Activated CD8-positive, alpha-beta memory T cell treated with anti-CD3 and anti-CD28 coated beads for 36 hours (primary cell): ENCODE results near the gene SPECC1. TPM values are rescaled to one million over a fixed set of nuclear protein-coding genes. Genes with fewer than 3 reads are reported as not detected.
"Not testable (repeated sequence)": the region's sequence is repeated elsewhere in the genome, so short reads cannot be mapped to it uniquely, and the experiment has no call there.

Source experiments
- CTCF ChIA-PET: fragments of 350-600 bp; sonication (Branson Sonifier 250); formaldehyde crosslinking; loops from one replicate; lab custom pipeline; 2021; ENCODE audit warnings: antibody characterized with exemption; lab: Charles Lee
- POLR2A ChIA-PET: fragments of 350-600 bp; sonication (Branson Sonifier 250); formaldehyde crosslinking; loops from one replicate; lab custom pipeline; 2021; ENCODE audit warnings: antibody characterized with exemption; lab: Charles Lee
- total RNA-seq, 2 experiments: library from RNA; stranded (reverse); gene quantifications; one replicate each; pipeline ENCODE4 v1.2.3, GENCODE V29; 2021

SPECC1 gene
- total RNA-seq, 2 experiments from 2014 or later = 13.0 to 13.9 TPM

GRCh38 chr17:20008242-20009051 is 712 bp upstream of the SPECC1 start:
- CTCF ChIA-PET = interaction anchor here (0.7 to 3.1 kb wide), 7 partner anchors 15 to 360 kb away, joined by 3 to 16 read pairs (median 3); partner anchors contain the start of gene ALDH3A2
- POLR2A ChIA-PET = interaction anchor here (1.1 to 1.3 kb wide), 2 partner anchors 15 to 31 kb away, joined by 3 to 5 read pairs; partner anchors contain the start of gene AKAP10

DNA sequence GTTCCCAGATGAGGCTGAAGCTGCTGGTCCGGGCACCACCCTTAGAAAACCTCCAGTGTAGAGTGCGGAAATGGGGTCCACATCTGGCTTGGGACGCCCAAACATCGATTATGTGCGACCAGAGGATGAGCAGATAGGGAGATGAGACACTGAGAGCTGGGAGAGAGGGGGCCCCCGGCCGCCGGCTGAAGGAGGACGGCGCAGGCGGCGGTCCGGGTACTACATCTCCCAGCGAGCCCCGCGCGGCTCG is 182 bp upstream of the SPECC1 start:
- CTCF ChIA-PET = interaction anchor here (0.7 to 3.1 kb wide), 7 partner anchors 16 to 360 kb away, joined by 3 to 16 read pairs (median 3); partner anchors contain the start of gene ALDH3A2
- POLR2A ChIA-PET = interaction anchor here (1.1 to 1.3 kb wide), 2 partner anchors 16 to 31 kb away, joined by 3 to 5 read pairs; partner anchors contain the start of gene AKAP10

DNA sequence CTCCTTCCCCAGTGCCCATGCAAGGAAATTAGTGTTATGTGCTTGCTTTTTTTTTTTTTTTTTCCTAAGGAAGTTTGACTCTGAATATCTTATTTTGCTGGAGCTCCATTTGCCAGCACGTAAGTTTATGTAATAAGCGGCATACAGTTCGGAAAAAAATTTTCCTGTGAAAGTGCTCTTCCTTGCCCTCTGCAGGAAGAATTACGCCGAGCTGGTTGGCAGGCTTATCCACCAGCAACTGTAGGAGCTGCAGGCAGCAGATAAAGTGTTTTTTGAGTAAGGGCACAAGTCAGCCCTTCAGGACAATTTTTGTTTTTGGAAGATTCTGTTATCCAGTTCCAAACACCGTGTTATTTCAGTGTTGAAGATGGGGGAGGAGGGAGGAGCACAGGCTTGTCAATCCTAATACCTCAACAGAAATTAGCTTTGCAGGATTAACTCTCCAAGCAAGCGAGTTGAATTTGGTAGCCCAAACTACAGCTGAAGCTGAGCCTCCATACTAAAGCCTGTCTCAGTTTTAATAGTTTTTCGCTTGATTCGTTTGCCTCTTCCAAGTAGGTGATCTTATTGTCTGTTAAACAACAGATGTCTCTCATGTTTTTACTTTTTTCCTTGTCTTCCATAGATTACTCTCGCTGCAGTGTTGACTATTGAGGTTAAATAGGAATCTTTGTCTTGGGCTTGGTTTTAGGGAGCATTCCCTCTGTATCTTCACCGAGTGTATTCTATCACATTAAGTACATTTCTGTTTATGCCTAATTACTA is 1.1 kb downstream of the SPECC1 start:
- POLR2A ChIA-PET = interaction anchor here (0.5 to 0.9 kb wide), 5 partner anchors 9 to 213 kb away, joined by 3 to 10 read pairs (median 3); no protein-coding TSS in a partner anchor
- CTCF ChIA-PET = interaction anchor here (0.6 to 3.1 kb wide), 6 partner anchors 17 to 362 kb away, joined by 3 to 16 read pairs (median 4); partner anchors contain the start of gene ALDH3A2

GRCh38 chr17:20010936-20011335 is 1.8 kb downstream of the SPECC1 start:
- ChIA-PET POLR2A (no interaction called here), CTCF (interaction anchor here (0.9 to 3.1 kb wide), 2 partner anchors 18 to 46 kb away, joined by 3 to 16 read pairs; no protein-coding TSS in a partner anchor)

DNA sequence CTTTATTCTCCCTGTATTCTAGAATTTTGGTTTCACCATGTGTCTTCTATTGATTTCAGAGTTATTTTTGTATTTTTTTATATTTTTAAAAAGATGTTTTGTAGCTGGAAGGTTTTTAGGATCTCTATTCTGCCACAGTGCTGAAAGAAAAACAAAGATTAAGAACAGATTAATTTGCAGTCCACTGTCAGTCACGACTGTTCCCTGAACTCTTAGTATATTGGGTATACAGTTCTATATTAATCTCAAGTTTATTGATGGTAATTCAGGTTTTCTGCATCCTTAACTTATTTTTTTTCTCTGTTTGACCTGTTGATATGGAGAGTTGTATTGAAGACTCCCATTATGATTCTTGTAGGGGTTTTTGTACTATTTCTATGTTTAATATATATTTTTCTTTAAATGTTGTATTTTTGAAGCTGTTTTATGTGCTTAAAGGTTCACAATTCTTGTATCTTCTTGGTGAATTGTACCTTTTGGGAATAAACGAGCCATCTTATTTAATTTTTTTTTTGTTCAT is 2.9 kb downstream of the SPECC1 start:
- POLR2A ChIA-PET = no interaction called here
- CTCF ChIA-PET = no interaction called here

GRCh38 chr17:20016475-20016992 is 7.4 kb downstream of the SPECC1 start:
- CTCF ChIA-PET = interaction anchor here (0.6 kb wide), 1 partner anchor 24 kb away, joined by 3 read pairs; no protein-coding TSS in a partner anchor

DNA sequence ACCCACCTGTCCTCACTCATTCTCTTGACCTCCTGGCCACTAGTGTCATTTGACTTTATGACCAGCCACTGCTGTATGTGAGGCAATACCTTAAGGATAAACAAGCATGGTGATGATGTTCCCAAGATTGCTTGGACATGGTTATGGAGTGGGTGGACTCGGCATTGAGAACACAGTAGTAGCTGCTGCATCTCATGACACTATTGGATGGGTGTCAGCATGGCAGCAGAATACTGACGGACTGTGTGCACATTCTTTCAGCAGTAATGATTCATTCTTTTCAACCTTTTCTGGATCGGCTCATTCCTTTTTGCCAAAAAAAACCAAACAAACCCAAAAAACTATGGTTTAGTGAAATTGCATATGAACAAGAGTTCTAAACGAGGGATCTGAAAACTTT is 13.5 kb downstream of the SPECC1 start:
- POLR2A ChIA-PET = no interaction called here
- CTCF ChIA-PET = no interaction called here

More at GRCh38 chr17:20016475-20016992, 7.4 kb downstream of the SPECC1 start:
- POLR2A ChIA-PET = not testable (repeated sequence)

DNA sequence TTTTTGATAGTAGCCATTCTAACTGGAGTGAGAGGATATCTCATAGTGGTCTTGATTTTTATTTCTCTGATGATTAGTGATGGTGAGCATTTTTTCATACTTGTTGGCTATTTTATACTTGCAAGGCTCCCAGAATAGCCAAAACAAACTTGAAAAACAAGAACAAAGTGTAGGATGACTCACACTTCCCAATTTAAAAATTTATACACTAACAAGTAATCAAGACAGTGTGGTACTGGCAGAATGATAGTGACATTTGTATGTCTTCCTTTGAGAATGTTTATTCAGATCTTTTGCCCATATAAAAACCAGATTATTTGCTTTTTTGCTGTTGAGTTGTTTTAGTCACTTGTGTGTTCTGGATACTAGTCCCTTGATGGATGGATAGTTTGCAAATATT is 17.8 kb downstream of the SPECC1 start:
- CTCF ChIA-PET = no interaction called here
- POLR2A ChIA-PET = no interaction called here

GRCh38 chr17:20028443-20028842 is 19.3 kb downstream of the SPECC1 start:
- ChIA-PET CTCF (interaction anchor here (0.7 kb wide), 1 partner anchor 199 kb away, joined by 3 read pairs; no protein-coding TSS in a partner anchor), POLR2A (no interaction called here)

- CTCF ChIA-PET = no interaction called here
- POLR2A ChIA-PET = no interaction called here
Measured at GRCh38 chr17:20032636-20033035, 23.5 kb downstream of the SPECC1 start.

GRCh38 chr17:20033415-20033814 is 24.3 kb downstream of the SPECC1 start:
- CTCF ChIA-PET = no interaction called here
- POLR2A ChIA-PET = no interaction called here

DNA sequence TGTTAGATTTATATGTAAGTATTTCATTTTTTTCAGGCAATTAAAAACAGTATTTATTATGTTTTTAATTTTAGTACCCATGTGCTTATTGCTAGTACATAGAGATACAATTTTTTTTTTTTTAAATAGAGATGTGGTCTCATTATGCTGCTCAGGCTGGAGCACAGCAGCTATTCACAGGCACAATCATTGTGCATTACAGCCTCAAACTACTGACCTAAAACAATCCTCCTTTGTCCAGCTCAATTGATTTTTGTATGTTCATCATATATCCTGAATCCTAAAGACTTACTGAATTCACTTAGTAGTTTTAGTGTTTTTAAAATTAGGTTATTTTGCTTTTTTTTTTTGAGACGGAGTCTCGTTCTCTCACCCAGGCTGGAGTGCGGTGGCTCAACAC is 26.3 kb downstream of the SPECC1 start:
- POLR2A ChIA-PET = no interaction called here
- CTCF ChIA-PET = interaction anchor here (1.1 kb wide), 1 partner anchor 26 kb away, joined by 3 read pairs; the partner anchor contains the start of gene SPECC1

GRCh38 chr17:20037286-20037685 is 28.1 kb downstream of the SPECC1 start:
- CTCF ChIA-PET, POLR2A ChIA-PET: not testable (repeated sequence)

DNA sequence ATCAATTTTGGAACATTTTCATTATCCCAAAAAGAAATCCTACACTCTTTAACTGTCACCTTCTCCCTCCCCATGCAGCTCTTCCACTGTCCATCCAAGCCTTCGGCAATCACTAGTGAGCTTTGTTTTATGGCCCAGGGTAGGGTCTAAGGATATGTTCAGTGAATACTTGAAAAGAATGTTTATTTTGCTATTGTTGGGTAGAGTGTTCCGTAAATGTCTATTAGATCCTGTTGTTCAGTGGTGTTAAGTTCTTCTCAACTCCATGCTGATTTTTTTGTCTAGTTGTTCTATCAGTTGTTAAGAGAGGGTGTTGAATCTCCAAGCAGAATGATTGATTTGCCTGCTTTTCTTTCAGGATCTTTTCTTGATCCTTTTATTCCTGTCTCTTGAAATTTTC is 29.9 kb downstream of the SPECC1 start:
- ChIA-PET CTCF (no interaction called here), POLR2A (no interaction called here)

DNA sequence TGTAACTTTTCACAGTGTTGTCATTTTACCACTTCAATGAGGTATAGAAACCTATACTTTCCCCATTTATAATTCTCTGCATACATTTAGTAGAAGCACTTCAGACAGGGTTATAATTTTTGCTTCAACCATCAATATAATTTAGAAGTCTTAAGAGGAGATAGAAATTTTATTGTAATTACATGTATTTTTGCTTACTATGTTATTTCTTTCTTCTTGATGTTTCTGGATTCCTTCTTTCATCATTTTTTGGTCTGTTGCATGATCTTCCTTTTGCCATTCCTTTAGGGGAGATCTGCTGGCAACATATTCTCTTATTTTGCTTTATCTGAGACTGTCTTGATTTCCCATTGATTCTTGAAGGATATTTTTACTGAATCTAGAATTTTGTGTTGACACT is 31.1 kb downstream of the SPECC1 start:
- ChIA-PET CTCF (no interaction called here), POLR2A (no interaction called here)

DNA sequence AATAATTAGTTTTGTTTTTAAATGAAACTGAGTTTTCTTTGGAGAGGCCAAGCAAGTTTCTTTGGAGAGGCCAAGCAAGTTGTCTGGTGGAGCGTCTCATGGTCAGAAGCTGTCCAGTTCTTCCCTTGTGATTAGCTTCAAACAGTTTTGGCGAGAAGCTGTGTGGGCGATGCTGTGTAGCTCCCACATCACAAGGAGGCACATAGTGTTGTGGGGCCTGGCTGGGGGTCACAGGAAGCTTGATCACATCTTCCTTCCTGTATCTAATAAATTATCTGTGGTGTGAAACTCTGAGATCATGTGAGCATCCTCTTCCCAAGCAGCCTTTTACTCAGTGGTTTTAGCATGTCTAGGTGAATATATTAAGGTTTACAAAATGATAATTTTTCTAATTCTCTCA is 33.9 kb downstream of the SPECC1 start:
- POLR2A ChIA-PET = no interaction called here
- CTCF ChIA-PET = interaction anchor here (0.6 to 1.9 kb wide), 2 partner anchors 13 to 809 kb away, joined by 4 read pairs; no protein-coding TSS in a partner anchor

DNA sequence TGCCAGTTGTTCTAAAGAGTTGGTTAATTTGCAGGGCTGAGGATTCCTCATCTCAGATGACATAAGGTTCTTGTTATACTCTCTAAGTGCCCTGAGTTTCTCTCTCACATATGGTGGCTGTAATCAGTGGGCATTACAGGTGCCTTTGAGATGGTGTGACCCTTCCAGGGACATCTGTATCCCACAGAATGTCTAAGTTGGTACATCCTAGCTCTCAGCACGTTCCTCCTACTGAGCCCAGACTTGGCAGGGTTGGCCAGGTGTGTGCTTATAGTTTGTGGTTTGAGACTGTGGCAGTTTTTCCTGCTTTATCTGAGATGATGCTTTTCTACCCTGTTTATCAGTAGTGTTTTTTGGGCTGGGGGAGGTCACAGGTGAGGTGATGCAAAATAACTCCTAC is 36.3 kb downstream of the SPECC1 start:
- POLR2A ChIA-PET = no interaction called here
- CTCF ChIA-PET = no interaction called here

DNA sequence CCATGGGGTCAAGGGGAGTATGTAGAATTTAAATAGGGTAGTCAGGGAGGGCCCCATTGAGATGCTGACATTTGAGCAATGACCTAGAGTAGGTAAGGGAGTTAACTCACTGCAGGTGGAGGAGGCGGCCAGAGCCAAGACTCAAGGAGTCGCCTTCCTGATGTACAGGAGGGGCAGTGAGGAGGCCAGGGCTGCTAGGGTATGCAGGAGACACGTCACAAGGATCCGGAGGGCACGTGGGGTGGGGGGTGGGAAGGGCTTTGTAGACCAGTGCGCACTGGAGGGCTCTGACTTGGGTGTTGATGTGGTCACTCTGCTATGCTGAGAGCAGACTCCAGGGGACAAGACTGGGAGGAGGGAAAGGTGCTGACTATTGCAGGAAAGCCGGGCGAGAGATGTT is 37.5 kb downstream of the SPECC1 start:
- CTCF ChIA-PET = no interaction called here
- POLR2A ChIA-PET = no interaction called here

DNA sequence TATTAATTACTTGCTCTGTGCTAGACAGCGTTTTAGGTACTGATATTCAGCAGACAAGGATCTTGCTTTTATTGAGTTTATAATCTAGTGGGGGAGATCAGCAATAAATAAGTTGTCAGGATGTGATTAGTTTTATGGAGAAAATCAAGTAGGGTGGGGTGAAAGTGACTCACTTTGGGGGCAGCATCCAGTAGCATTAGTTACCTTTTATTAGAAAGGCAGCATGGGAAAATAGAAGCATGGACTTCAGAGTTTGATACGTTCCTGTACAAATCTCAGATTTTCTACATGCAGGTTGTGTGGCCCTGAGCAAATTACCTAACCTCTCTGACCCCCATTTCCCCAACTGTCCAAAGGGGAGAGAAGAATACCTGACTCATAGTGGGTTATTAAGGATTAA is 42.5 kb downstream of the SPECC1 start:
- ChIA-PET CTCF (no interaction called here), POLR2A (no interaction called here)
